NCI-H524 (cell line): ENCODE measurements around the gene ZBTB42.

Source experiments
- DNase-seq, 2 experiments: peaks; one replicate each; lab custom pipeline; 2025; lab: John Stamatoyannopoulos, UW

Gene ZBTB42

DNA sequence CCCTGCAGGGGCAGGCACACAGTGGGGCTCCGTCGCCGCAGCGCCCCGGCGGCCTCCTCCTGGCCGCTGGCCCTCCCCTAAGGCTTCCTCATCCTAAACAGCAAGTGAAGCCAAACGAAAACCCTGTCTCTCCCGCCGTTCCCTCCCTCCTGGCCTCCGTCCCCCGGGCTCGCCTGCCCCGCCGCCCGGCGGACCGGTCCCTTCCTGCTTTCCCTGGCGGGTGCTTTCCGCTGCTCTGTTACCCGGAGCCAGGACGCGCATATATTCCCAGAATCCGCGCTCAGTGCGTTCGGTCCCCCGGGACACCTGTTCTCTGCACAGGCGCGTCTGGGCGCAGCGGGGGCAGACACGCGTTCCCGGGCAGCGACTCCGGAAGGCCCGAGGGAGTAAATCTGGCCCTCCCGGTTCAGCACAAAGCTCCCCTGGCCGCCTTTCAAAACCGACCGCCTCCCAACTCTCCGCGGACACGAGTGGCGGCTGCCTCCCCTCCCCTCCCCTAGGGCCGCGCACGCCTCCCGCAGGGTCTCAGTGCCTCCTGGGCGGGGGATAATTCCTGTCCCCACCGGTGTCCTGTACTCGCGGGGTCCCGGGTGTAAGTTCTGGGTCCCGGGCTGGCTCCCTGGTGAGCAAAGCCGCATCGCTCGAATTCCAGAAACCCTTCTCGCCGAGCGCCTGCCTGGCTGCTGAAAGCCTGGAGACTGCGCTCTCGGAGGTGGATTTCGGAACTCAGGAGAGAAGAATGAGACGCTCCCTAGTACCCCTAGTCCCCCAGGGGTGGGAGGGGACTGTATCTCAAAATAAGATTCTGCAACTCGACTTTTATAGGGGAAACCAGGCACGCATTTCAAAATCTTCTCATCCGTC lies 42.8 kb downstream of the ZBTB42 start:
- DNase-seq = peak in 1 of 2 experiments; percentile 55

DNA sequence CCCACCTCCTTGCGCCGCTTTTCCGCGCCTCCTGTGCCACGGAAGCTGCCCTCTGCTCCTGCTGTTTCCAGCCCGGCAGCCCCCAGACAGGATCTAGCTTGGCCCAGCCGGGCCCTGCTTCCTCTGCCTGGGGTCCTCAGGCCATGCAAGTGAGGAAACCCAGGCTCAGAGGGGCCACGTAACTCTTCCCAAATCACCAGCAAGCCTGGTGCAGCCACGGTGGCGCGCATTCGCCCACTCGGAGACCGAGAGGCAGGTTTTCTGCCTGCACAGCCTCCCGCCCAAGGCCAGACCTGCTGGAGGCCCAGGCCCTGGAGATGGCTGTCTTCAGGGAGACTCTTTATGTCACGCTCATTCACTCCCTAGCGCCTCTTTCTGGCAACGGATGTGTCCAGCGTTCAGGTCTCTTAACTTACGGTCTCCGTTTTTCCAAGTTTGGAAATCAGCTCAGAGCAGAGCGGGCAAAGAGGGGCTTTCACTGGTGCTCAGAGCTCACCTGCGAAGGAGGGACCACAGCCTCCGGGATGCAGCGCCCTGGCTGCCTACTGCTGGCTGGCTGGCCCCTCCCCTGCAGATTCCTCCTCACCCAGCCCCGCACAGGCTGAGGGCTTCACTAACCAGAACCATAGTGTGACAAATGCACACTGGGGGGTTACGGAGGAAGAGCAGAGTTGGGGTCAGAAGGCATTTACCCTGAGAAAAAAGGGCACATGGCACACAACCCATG lies 43.6 kb downstream of the ZBTB42 start:
- peak in 1 of 2 experiments; percentile 53 for DNase-seq

DNA sequence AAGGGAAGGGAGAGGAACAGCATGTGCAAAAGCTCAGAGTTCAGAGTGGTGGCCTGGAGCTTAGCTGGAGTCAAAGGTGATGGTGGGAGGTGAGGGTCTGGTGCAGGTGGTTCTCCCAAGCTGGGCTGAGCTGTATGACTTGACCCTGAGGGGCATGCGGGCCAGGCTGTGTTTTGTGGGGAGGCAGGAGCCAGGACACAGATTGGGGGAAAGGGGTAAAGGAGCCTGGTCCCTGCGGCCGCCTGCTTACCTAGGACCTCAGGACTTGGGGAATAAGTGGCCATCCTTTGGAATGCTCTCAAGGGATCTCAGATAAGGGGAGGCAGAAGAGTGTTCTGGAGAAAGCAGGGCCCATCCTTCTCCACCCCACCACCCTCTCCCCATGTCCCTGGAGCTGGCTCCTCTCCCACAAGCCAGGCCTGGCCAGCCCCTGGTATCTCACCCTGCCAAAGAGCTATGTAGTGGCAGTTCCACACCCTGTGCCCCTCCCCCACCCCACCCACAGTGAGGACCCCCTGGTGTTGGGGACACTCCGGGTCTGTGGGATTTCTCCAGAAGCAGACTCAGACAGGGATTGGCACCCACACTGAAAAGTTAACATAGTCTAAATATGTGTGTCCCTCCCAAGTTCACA lies 44.2 kb downstream of the ZBTB42 start:
- DNase-seq = no peak

DNA sequence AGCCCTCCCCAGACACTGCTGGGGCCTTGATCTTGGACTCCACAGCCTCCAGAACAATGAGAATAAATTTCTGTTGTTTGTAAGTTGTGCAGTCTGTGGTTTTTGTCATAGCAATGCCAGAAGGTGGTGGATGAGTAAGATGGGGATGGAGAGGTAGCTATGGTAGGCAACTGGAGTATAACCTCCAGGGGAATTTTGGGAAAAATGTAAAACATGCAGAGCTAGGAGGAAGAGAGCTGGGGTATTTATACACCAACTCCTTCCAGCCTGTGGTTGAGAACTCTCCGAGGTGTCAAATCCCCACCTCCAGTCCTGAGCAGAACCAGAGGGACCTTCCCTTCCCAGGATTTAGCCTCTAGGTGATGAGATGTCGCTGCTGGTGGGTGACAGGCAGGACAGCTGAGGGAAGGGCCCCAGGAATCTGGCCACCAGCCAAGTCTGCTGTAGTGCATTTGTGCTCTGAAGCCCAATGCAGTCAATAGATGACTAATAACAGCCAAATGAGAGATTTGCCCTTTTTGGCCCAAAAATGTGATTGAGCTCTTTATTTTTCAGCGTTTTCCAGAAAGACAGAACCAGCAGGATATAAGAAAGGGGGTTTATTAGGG lies 45.0 kb downstream of the ZBTB42 start:
- DNase-seq = no peak

DNA sequence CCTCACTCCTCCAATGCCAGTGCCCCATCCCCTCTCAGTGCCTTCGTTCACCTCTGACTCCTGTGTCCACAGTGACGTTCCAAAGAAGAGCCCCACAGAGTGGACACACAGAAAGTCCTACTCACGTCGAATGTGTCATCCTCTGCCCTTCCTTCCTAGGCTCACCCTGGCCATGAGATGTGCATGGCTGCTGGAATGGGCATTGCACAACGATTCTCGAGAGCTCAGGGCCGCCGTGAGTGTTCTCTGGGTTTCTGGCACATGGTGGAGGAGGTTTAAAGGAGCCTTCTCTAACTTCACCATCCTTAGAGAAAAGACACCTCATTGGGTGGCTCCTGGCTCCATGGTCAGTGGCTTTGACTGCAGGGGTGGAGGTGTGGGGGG lies 51.4 kb downstream of the ZBTB42 start:
- no peak for DNase-seq
